Measurements from ENCODE around the gene SLC25A53.
A peak's percentile ranks its signal among the peaks of the same experiment; 100 is the strongest.
"Not testable (repeated sequence)": the region's sequence is repeated elsewhere in the genome, so short reads cannot be mapped to it uniquely, and the experiment has no call there.

Gene SLC25A53

DNA sequence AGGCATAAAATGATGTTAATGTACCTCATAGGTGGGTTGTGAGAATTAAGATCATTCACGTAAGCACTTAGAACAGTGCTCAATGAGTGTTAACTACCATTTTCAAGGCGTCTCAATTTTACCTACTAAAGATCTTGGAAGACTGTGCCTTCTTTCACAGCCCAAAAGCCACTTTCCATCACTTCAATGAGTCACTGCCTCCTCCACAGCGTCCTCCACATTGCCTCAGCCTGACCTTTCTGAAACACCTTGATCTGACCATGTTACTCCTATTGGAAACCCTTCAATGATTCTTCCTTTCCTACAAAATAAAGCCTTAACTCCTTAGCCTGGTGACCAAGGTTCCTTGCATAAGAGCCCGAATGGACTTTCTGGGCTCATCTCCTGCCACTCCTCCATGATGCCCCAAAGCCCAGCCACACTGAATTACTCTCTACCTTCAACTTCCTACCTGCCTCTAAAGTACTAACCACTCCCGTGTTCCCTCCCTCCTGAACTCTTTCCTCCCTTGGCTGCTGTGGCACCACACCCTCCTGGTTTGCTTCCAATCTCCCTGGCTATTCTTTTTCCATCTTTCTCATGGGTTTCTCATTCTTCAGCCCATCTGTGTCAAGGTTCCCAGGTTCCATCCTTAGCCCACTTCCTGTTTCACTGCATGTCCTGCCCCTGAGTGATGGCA is 22.1 kb downstream of the SLC25A53 start:
- Histone ChIP-seq H3K9me3 (ENCODE audit: control insufficient read depth in 1 of 2, low read length in 2 of 2) (no peaks in the 10 kb centered on the region), H3K9ac (ENCODE audit: low read depth in 1 of 2, low read length in 2 of 2) (no peak overlapping the region), H3K27ac (ENCODE audit: low read depth, low read length) (no peak overlapping the region), H3K4me1 (ENCODE audit: control insufficient read depth in 1 of 2, insufficient read depth in 2 of 2, low read length in 2 of 2) (peaks cover 3 to 4% of the 10 kb centered on the region in 2 donors), H3K36me3 (ENCODE audit: control insufficient read depth in 1 of 2, insufficient read depth in 2 of 2, low read length in 2 of 2) (peaks cover 6 to 9% of the 10 kb centered on the region in 2 donors), H3K4me3 (ENCODE audit: low read depth in 1 of 2, low read length in 2 of 2) (no peak overlapping the region), H3K27me3 (ENCODE audit: control insufficient read depth in 1 of 2, insufficient read depth in 2 of 2, low read length in 2 of 2) (no peaks in the 10 kb centered on the region)

DNA sequence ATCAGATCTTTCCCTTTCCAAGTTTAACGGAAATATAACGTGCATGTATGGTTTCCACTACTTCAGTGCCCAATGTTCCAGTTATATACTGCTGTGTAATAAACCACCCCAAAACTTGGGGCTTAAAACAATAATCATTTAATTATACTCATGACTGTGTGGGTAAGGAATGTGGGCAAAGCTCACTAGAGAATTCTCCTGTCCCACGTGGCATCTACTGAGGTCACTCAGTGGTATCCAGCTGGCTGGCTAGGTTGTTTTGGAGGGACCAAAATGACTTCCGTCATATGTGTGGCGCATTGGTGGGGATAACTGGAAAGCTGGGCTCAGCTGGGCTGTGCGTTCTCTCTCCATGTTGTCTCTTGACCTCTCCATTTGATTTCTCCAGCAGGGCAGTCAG is 26.0 kb downstream of the SLC25A53 start:
- Histone ChIP-seq H3K36me3 (ENCODE audit: control insufficient read depth in 1 of 2, insufficient read depth in 2 of 2, low read length in 2 of 2) (peaks cover 6 to 9% of the 10 kb centered on the region in 2 donors), H3K27ac (ENCODE audit: low read depth, low read length) (no peak overlapping the region), H3K4me1 (ENCODE audit: control insufficient read depth in 1 of 2, insufficient read depth in 2 of 2, low read length in 2 of 2) (no peaks in the 10 kb centered on the region), H3K9me3 (ENCODE audit: control insufficient read depth in 1 of 2, low read length in 2 of 2) (no peaks in the 10 kb centered on the region), H3K27me3 (ENCODE audit: control insufficient read depth in 1 of 2, insufficient read depth in 2 of 2, low read length in 2 of 2) (no peaks in the 10 kb centered on the region), H3K9ac (ENCODE audit: low read depth in 1 of 2, low read length in 2 of 2) (no peak overlapping the region), H3K4me3 (ENCODE audit: low read depth in 1 of 2, low read length in 2 of 2) (no peak overlapping the region)

DNA sequence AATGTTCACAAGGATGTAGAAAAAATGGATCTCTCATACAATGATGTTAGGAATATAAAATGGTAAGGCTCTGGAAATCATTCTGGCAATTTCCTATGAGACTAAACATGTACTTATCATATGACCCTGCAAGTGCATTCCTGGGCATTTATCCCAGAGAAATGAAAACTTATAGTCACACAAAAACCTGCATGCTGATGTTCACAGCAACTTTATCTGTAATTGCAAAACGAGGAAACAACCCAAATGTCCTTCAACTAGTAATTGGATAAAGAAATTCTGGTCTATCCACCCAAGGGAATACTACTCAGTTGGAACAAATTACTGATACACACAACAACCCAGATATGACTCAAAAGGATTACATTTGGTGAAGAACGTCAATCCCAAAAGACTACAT is 30.0 kb downstream of the SLC25A53 start:
- Histone ChIP-seq H3K27ac (ENCODE audit: low read depth, low read length) (no peak overlapping the region), H3K9me3 (ENCODE audit: control insufficient read depth in 1 of 2, low read length in 2 of 2) (no peaks in the 10 kb centered on the region), H3K9ac (ENCODE audit: low read depth in 1 of 2, low read length in 2 of 2) (no peak overlapping the region), H3K4me3 (ENCODE audit: low read depth in 1 of 2, low read length in 2 of 2) (no peak overlapping the region), H3K36me3 (ENCODE audit: control insufficient read depth in 1 of 2, insufficient read depth in 2 of 2, low read length in 2 of 2) (peaks cover 6 to 16% of the 10 kb centered on the region in 2 donors), H3K4me1 (ENCODE audit: control insufficient read depth in 1 of 2, insufficient read depth in 2 of 2, low read length in 2 of 2) (no peaks in the 10 kb centered on the region), H3K27me3 (ENCODE audit: control insufficient read depth in 1 of 2, insufficient read depth in 2 of 2, low read length in 2 of 2) (no peaks in the 10 kb centered on the region)

DNA sequence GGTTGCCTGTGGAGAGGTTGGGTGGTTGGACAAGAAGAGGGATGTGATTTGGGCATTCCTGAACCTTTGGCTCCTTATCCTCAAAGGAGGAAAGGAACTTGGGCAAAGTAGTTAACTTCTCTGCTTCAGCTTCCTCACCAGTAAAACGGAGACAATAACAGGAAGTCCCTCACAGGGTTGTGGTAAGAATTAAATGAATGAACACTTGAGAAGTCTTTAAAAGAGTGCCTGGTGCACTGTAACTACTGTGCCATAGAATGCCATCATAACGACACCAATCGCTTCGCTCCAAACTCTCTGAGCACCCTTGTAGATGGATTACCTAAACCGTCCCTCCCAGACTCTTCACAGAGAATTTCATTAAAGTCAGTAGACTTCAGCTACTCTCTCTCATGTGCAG is 34.0 kb downstream of the SLC25A53 start:
- Histone ChIP-seq H3K9me3 (ENCODE audit: control insufficient read depth in 1 of 2, low read length in 2 of 2) (no peaks in the 10 kb centered on the region), H3K27ac (ENCODE audit: low read depth, low read length) (no peak overlapping the region), H3K4me3 (ENCODE audit: low read depth in 1 of 2, low read length in 2 of 2) (no peak overlapping the region), H3K9ac (ENCODE audit: low read depth in 1 of 2, low read length in 2 of 2) (no peak overlapping the region), H3K4me1 (ENCODE audit: control insufficient read depth in 1 of 2, insufficient read depth in 2 of 2, low read length in 2 of 2) (no peaks in the 10 kb centered on the region), H3K36me3 (ENCODE audit: control insufficient read depth in 1 of 2, insufficient read depth in 2 of 2, low read length in 2 of 2) (peaks cover 0 to 7% of the 10 kb centered on the region in 2 donors), H3K27me3 (ENCODE audit: control insufficient read depth in 1 of 2, insufficient read depth in 2 of 2, low read length in 2 of 2) (no peaks in the 10 kb centered on the region)

DNA sequence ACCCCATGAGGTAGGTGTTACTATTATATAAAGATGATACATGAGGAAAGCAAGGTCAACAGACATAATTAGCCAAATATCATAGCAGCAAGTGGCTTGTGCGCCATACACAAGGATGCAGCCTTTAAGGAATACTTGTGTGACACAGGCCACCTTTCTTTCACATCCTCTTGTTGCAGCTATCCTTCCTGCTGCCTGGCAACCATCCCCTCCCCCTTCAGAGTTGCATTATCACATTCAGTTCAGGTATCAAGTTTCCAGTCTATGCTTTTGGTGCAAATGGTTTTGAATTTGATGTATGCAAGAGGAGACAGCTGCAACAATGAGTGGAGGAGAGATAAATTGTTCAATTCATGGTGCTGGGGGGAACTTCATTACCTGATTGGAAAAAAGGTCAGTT is 38.0 kb downstream of the SLC25A53 start:
- Histone ChIP-seq H3K27ac (ENCODE audit: low read depth, low read length) (no peak overlapping the region), H3K36me3 (ENCODE audit: control insufficient read depth in 1 of 2, insufficient read depth in 2 of 2, low read length in 2 of 2) (no peaks in the 10 kb centered on the region), H3K4me3 (ENCODE audit: low read depth in 1 of 2, low read length in 2 of 2) (no peak overlapping the region), H3K9me3 (ENCODE audit: control insufficient read depth in 1 of 2, low read length in 2 of 2) (no peaks in the 10 kb centered on the region), H3K4me1 (ENCODE audit: control insufficient read depth in 1 of 2, insufficient read depth in 2 of 2, low read length in 2 of 2) (no peaks in the 10 kb centered on the region), H3K9ac (ENCODE audit: low read depth in 1 of 2, low read length in 2 of 2) (no peak overlapping the region), H3K27me3 (ENCODE audit: control insufficient read depth in 1 of 2, insufficient read depth in 2 of 2, low read length in 2 of 2) (no peaks in the 10 kb centered on the region)

DNA sequence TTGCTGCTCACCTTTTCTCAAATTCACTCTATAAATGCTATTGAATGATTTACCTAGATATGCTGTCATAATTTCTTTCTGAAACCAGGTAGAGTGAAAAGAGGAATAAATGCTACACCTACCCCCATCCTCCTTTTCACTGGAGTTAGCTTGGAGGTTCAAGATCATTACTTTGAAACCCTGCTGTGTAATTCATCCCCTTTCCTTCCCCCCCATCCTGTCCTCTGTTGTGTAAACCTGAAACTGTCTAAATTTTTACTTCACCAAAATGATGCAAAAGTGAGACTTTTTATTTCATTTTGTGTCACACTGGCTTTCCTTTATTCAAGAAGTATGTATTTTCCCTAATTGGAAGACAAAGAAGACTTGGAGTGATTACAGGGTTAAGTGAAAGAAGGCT is 39.0 kb downstream of the SLC25A53 start:
- Histone ChIP-seq H3K27me3 (ENCODE audit: control insufficient read depth in 1 of 2, insufficient read depth in 2 of 2, low read length in 2 of 2) (no peaks in the 10 kb centered on the region), H3K9ac (ENCODE audit: low read depth in 1 of 2, low read length in 2 of 2) (no peak overlapping the region), H3K9me3 (ENCODE audit: control insufficient read depth in 1 of 2, low read length in 2 of 2) (no peaks in the 10 kb centered on the region), H3K36me3 (ENCODE audit: control insufficient read depth in 1 of 2, insufficient read depth in 2 of 2, low read length in 2 of 2) (no peaks in the 10 kb centered on the region), H3K4me1 (ENCODE audit: control insufficient read depth in 1 of 2, insufficient read depth in 2 of 2, low read length in 2 of 2) (no peaks in the 10 kb centered on the region), H3K27ac (ENCODE audit: low read depth, low read length) (no peak overlapping the region), H3K4me3 (ENCODE audit: low read depth in 1 of 2, low read length in 2 of 2) (no peak overlapping the region)

DNA sequence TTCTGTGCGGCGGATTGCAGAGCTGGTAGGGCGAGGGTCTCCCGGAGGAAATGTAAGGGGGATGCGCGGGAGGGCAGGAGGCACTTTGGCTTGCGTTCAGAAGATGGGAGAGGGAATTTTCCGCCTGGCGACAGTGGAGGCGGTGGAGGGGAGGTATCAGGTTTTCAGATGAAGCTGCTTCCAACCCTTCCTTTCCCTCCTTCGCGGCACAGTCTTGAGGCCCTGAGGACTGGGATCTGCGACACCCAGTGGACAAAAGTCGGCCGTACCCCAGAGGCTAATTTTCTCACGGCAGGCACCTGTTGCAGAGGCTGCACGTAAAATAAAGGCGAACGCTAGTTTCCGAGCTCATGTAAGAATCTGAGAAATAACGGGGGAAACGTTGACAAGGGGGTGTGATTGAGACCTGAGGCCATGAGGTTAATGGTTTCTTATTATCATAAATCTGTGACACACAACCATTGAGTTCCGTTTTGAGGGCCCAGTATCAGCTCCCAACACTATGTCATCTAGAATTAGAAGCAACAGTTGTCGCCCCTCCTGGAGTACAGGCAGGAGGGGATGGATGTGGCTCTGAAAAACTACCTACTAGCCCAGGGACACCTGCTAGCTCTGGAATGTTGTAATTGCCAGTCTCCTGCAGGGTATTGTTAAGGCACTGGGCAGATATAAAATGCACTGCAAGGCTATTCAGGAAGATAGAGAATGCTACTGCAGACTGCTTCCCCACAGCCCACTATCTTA is 43.4 kb downstream of the SLC25A53 start:
- Histone ChIP-seq H3K27ac (ENCODE audit: low read depth, low read length) (no peak overlapping the region), H3K36me3 (ENCODE audit: control insufficient read depth in 1 of 2, insufficient read depth in 2 of 2, low read length in 2 of 2) (no peaks in the 10 kb centered on the region), H3K4me3 (ENCODE audit: low read depth in 1 of 2, low read length in 2 of 2) (peak overlapping the region in 1 of 2 donors; percentile 68), H3K9me3 (ENCODE audit: control insufficient read depth in 1 of 2, low read length in 2 of 2) (no peaks in the 10 kb centered on the region), H3K27me3 (ENCODE audit: control insufficient read depth in 1 of 2, insufficient read depth in 2 of 2, low read length in 2 of 2) (peaks cover 0 to 9% of the 10 kb centered on the region in 2 donors), H3K4me1 (ENCODE audit: control insufficient read depth in 1 of 2, insufficient read depth in 2 of 2, low read length in 2 of 2) (no peaks in the 10 kb centered on the region), H3K9ac (ENCODE audit: low read depth in 1 of 2, low read length in 2 of 2) (peak overlapping the region in 1 of 2 donors; percentile 43)

DNA sequence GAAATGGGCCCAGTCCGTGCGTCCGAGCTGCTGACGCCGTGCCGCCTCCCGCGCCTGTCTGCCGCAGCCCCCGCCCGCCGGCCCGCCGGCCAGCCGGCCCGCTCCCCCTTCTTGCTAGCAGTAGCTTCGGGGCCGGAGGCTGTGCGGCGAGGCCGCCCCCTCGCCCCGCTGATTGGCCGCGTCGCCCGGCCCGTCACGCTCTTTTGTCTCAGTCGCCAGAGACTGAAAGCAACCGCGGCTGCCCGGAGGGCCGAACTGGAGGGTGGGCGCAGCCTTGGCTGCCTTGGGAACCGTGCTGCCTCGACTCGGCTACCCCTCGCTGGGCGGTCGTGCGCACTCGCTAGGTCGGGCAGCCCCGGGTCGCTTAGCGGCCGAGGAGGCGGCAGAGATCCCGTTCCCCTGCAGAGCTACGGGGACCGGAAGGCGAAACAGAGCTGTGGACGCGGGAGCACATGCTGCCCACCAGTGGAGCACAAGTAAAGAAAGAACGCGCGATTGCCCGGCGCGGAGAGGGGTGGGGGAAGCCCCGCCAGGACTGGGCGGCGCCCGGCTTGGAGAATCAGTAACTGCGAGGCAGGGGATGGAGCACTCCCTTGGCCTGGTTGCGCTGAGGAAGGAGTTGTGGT is 44.4 kb downstream of the SLC25A53 start, which contains the start of gene ZCCHC18:
ZCCHC18 (plus strand) TSS at position 198 of the 626 bp plus-strand sequence. CDS start 1,589 bp downstream, outside the sequence.
- Histone ChIP-seq H3K36me3 (ENCODE audit: control insufficient read depth in 1 of 2, insufficient read depth in 2 of 2, low read length in 2 of 2) (no peaks in the 10 kb centered on the region), H3K9ac (ENCODE audit: low read depth in 1 of 2, low read length in 2 of 2) (peak within 1 kb of the TSS in 1 of 2 donors; percentile 43), H3K27me3 (ENCODE audit: control insufficient read depth in 1 of 2, insufficient read depth in 2 of 2, low read length in 2 of 2) (peaks cover 0 to 9% of the 10 kb centered on the region in 2 donors), H3K27ac (ENCODE audit: low read depth, low read length) (peak within 1 kb of the TSS; percentile 32), H3K4me3 (ENCODE audit: low read depth in 1 of 2, low read length in 2 of 2) (peak within 1 kb of the TSS; percentile 55 to 68), H3K9me3 (ENCODE audit: control insufficient read depth in 1 of 2, low read length in 2 of 2) (no peaks in the 10 kb centered on the region), H3K4me1 (ENCODE audit: control insufficient read depth in 1 of 2, insufficient read depth in 2 of 2, low read length in 2 of 2) (no peaks in the 10 kb centered on the region)

DNA sequence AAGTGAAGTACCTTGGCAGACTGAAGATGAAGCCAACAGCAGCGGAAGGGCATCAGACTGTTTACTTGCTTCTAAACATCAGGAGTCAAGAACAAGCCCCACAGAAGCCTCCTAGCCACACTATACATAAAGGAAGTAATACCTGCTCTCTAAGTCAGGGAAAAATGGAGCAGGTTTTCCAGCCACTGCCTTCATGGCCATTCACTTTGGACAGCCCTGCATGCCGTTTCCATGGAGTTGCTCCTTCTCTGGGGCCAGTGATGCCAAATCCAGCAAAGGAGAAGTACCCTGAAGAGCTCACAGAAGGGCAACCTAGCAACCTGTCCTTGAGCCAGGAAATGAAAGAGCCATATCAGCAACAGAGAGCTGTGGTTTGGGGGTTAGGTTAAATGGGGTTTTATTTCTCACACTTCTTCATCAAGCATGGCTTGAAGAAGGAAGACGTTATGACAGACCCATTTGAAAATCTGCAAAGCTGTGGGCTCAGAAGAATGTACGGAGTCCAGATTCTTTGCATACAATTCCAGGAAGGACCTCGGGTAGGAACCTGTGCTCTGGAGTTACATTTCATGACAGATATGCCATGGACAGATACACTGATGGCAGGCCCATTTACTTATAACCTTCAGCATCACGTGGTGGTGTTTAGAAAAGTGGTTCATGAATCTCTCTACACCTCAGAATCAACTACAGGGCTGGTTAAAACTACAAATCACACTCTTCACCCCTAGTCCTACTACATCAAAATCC is 46.1 kb downstream of the SLC25A53 start:
- H3K4me3 ChIP-seq (ENCODE audit: low read depth in 1 of 2, low read length in 2 of 2); H3K9ac ChIP-seq (ENCODE audit: low read depth in 1 of 2, low read length in 2 of 2); H3K4me1 ChIP-seq (ENCODE audit: control insufficient read depth in 1 of 2, insufficient read depth in 2 of 2, low read length in 2 of 2); H3K27ac ChIP-seq (ENCODE audit: low read depth, low read length); H3K27me3 ChIP-seq (ENCODE audit: control insufficient read depth in 1 of 2, insufficient read depth in 2 of 2, low read length in 2 of 2); H3K36me3 ChIP-seq (ENCODE audit: control insufficient read depth in 1 of 2, insufficient read depth in 2 of 2, low read length in 2 of 2); H3K9me3 ChIP-seq (ENCODE audit: control insufficient read depth in 1 of 2, low read length in 2 of 2): not testable (repeated sequence)

Measured in duodenal mucosa (tissue), 2 donors.